Esophagus squamous epithelium (tissue), 5 donors: ENCODE data around the gene LRRC3B. TPM values are rescaled to one million over a fixed set of nuclear protein-coding genes. Genes with fewer than 3 reads are reported as not detected.

Source experiments
- DNase-seq: peaks from one replicate; lab custom pipeline; 2025; lab: John Stamatoyannopoulos, UW
- H3K27ac ChIP-seq, 4 donors: fragments of 200-600 bp; sonication (generic); one replicate each; pipeline ENCODE4 v1.5.1; 2016 to 2019; ENCODE audit warnings: mild to moderate bottlenecking in 1 of 4
- H3K27me3 ChIP-seq, 4 donors: fragments of 200-600 bp; sonication (generic); 1 replicate in 3 of 4; 2 replicates in 1 of 4; pipeline versions ENCODE4 v1.5.1 to v1.6.0; 2017 to 2021; ENCODE audit warnings: antibody characterized with exemption in 1 of 4
- H3K36me3 ChIP-seq, 3 donors: fragments of 200-600 bp; sonication (generic); one replicate each; pipeline ENCODE4 v1.5.1; 2016 to 2019
- H3K4me1 ChIP-seq, 3 donors: fragments of 200-600 bp; sonication (generic); one replicate each; pipeline ENCODE4 v1.5.1; 2017 to 2019
- H3K4me3 ChIP-seq, 4 donors: fragments of 200-600 bp; sonication (generic); 1 replicate in 3 of 4; 2 replicates in 1 of 4; pipeline ENCODE4 v1.5.1; 2016 to 2019; ENCODE audit warnings: mild to moderate bottlenecking in 2 of 4, moderate library complexity in 1 of 4
- H3K9me3 ChIP-seq, 3 donors: fragments of 200-600 bp; sonication (generic); one replicate each; pipeline ENCODE4 v1.5.1; 2016 to 2019
- POLR2A ChIP-seq, 4 donors: fragments of 450-650 bp; IDR thresholded peaks; one replicate each; pipeline ENCODE4 v1.6.1; 2017; ENCODE audit warnings: antibody characterized with exemption in 4 of 4, mild to moderate bottlenecking in 4 of 4, moderate library complexity in 3 of 4
- WGBS, 2 donors: methylation state at CpG; one replicate each; pipeline ENCODE4 v1.1.5; 2018; 5-methylcytosine and 5-hydroxymethylcytosine counted together
- intact Hi-C: fragments of 100-400 bp; cut with DNase I; formaldehyde crosslinking; loops from one replicate; pipeline ENCODE4 v1.15.0; 2022
- total RNA-seq, 4 donors: library from RNA; depleted of rRNA; stranded (reverse); fragments of >200 nt; gene quantifications; one replicate each; pipeline ENCODE4 v1.1.0, GENCODE V29; 2016
- TF ChIP-seq, protein P1 (sequence below), 6 experiments: fragments of 450-650 bp in 4 of 6; fragments of 200-600 bp in 2 of 6; sonication (generic) in 2 of 6; IDR thresholded peaks; one replicate each; pipeline ENCODE4 v1.5.1; 2016 to 2019; ENCODE audit warnings: antibody characterized with exemption in 6 of 6, mild to moderate bottlenecking in 4 of 6, moderate library complexity in 4 of 6
- donor health status: DM: yes; HTN: yes; CAD: no.

LRRC3B gene
- total RNA-seq, 4 donors from 2014 or later = 0.57 TPM; not detected in 3

DNA sequence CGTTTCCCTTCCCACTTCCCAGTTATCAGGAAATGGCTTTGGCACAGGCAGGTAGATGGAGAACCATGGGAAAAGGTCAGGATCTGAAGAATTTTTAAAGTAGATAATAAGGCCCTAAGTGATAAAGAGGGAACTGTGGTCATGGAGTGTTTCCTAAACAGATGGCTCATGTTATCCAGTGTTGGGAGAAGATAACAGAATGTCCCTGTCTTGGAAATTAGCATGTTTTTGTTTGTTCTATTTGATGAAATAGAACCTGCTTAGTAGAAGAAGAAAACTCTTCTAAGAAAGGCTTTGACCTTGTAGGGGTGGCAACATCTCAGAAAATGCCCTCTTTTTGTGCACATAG lies 8.8 kb downstream of the LRRC3B start:
- TF ChIP-seq, protein P1, sequence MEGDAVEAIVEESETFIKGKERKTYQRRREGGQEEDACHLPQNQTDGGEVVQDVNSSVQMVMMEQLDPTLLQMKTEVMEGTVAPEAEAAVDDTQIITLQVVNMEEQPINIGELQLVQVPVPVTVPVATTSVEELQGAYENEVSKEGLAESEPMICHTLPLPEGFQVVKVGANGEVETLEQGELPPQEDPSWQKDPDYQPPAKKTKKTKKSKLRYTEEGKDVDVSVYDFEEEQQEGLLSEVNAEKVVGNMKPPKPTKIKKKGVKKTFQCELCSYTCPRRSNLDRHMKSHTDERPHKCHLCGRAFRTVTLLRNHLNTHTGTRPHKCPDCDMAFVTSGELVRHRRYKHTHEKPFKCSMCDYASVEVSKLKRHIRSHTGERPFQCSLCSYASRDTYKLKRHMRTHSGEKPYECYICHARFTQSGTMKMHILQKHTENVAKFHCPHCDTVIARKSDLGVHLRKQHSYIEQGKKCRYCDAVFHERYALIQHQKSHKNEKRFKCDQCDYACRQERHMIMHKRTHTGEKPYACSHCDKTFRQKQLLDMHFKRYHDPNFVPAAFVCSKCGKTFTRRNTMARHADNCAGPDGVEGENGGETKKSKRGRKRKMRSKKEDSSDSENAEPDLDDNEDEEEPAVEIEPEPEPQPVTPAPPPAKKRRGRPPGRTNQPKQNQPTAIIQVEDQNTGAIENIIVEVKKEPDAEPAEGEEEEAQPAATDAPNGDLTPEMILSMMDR (IDR thresholded peaks at IDR 0.05) = no peak
- TF ChIP-seq POLR2A (IDR thresholded peaks at IDR 0.05) = no peak
- H3K27me3 ChIP-seq = no peaks in the 10 kb centered on the region
- H3K9me3 ChIP-seq = no peaks in the 10 kb centered on the region
- 62 to 63% methylated on average over 1 of the region's 1 CpG for WGBS, 2 donors
- H3K27ac ChIP-seq = no peak overlapping the region
- no peaks in the 10 kb centered on the region for H3K36me3 ChIP-seq
- no peaks in the 10 kb centered on the region for H3K4me1 ChIP-seq
- no peak overlapping the region for H3K4me3 ChIP-seq
- DNase-seq = no peak
- intact Hi-C loops = no loop called here

DNA sequence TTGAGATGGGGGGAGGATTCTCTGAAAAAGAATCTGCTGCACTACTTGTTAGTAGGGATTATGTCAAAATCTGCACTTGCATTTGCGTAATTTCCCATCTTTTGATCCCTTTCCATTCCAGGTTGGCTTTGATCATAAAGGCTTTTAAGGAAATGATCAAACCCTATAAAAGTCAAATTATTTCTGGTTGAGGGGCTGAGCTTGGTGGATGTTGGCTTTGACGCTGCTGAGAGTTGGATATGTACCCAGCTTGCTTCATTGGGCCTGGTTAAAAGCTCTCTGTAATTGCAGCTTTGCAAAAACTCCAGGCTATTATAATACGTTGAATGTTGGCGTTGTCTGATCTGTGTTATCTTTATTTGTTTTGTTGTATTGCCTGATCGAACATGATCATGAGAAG lies 12.0 kb downstream of the LRRC3B start:
- no peak overlapping the region for H3K4me3 ChIP-seq
- no peak overlapping the region for H3K27ac ChIP-seq
- TF ChIP-seq, protein P1 (IDR thresholded peaks at IDR 0.05) = no peak
- no peak for TF ChIP-seq POLR2A (IDR thresholded peaks at IDR 0.05)
- H3K4me1 ChIP-seq = no peaks in the 10 kb centered on the region
- no peak for DNase-seq
- no peaks in the 10 kb centered on the region for H3K36me3 ChIP-seq
- H3K27me3 ChIP-seq = no peaks in the 10 kb centered on the region
- intact Hi-C loops = no loop called here
- WGBS, 2 donors = 58 to 82% methylated on average over 5 of the region's 5 CpGs
- H3K9me3 ChIP-seq = no peaks in the 10 kb centered on the region

DNA sequence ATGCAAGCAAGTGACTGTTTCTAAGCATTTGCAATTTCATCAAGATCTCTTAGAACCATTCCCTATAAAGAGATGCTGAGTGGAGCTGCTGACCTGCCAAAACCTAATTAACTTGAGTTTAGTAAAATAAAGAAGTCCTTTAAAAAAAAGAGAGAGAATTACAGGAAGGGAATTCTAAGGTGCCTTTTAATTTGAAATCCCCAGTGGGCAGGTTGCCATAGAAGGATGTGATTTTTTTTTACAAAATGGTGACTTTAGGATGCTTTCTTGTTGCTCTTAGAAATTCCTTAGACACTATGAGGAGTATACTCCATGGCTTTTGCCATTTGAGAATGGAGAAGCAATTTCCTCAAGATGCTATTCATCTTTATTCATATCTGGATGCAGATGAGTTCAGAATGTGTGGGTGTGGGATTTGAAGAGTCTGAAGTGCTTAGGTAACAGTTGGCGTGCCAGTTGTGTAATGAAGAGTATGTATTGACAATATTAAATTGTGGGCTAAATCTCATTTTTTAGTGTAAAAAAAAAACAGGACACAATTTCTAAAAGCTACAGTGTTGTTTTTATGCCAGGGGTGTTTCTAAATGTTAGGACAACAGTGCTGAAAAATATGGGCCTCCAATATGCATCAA lies 13.6 kb downstream of the LRRC3B start:
- 45 to 55% methylated on average over 1 of the region's 1 CpG for WGBS, 2 donors
- intact Hi-C loops = no loop called here
- H3K27ac ChIP-seq = no peak overlapping the region
- no peaks in the 10 kb centered on the region for H3K9me3 ChIP-seq
- H3K36me3 ChIP-seq = no peaks in the 10 kb centered on the region
- no peaks in the 10 kb centered on the region for H3K4me1 ChIP-seq
- DNase-seq = no peak
- no peaks in the 10 kb centered on the region for H3K27me3 ChIP-seq
- H3K4me3 ChIP-seq = no peak overlapping the region
- TF ChIP-seq POLR2A (IDR thresholded peaks at IDR 0.05) = no peak
- TF ChIP-seq, protein P1 (IDR thresholded peaks at IDR 0.05) = no peak

DNA sequence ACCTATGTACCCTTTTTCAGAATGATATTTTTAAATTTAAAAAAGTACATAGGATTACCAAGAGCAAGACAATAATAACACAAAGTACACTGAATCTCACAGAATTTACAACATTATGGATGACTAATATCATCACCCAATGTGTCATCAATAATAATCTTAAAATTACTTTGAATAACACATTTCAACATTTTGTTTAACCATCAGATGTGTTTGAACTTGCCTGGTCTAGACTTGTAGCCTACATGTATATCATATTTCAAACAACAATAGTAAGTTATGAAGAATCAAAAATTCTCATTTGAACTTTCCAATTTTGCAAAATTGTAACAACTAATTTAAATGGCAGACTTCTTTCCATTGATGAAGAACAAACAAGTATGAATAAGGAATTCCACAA lies 15.1 kb downstream of the LRRC3B start:
- DNase-seq = no peak
- Histone ChIP-seq H3K4me3 (no peak overlapping the region), H3K27me3 (no peaks in the 10 kb centered on the region), H3K9me3 (no peaks in the 10 kb centered on the region), H3K4me1 (no peaks in the 10 kb centered on the region), H3K36me3 (no peaks in the 10 kb centered on the region), H3K27ac (no peak overlapping the region)
- no peak for TF ChIP-seq POLR2A (IDR thresholded peaks at IDR 0.05)
- TF ChIP-seq, protein P1 (IDR thresholded peaks at IDR 0.05) = no peak
- intact Hi-C loops = no loop called here

DNA sequence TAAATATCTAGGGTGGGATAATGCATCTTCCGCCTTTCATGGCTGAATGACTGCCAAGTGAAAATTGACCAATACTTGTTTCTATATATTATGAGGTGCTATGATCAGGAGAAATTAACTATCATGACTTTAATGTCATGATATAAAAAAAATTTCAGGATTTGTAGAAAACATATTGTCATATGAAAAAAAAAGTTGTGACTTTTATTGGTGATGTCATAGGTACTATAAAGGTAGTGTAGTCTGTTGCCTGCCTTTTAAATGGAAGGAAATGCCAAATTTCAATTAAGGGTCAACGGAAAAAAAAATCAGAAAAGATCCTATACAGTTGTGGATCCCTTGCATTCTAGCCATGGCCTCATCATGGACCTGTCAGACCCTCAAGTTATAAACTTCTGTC lies 15.5 kb downstream of the LRRC3B start:
- no peak overlapping the region for H3K4me3 ChIP-seq
- H3K27ac ChIP-seq = no peak overlapping the region
- H3K4me1 ChIP-seq = no peaks in the 10 kb centered on the region
- H3K9me3 ChIP-seq = no peaks in the 10 kb centered on the region
- 81% methylated on average over 2 of the region's 2 CpGs for WGBS, 2 donors
- H3K27me3 ChIP-seq = no peaks in the 10 kb centered on the region
- no peak for TF ChIP-seq POLR2A (IDR thresholded peaks at IDR 0.05)
- TF ChIP-seq, protein P1 (IDR thresholded peaks at IDR 0.05) = no peak
- no peak for DNase-seq
- intact Hi-C loops = no loop called here
- no peaks in the 10 kb centered on the region for H3K36me3 ChIP-seq
